G401 (cell line): ENCODE results near the gene FNDC5. TPM values are rescaled to one million over a fixed set of nuclear protein-coding genes. Genes with fewer than 3 reads are reported as not detected.

Experiments used
- DNase-seq: peaks from one replicate; pipeline ENCODE4 v3.0.0-alpha.2; 2015; ENCODE audit warnings: low spot score
- in situ Hi-C: cut with HindIII; loops from 2 replicates; pipeline ENCODE4 v1.10.0; 2016; ENCODE audit warnings: low sequenced_read_pairs, mixed read lengths
- total RNA-seq: library from RNA; depleted of rRNA; stranded (reverse); fragments of >200 nt; shearing (Covaris generic); gene quantifications from 2 replicates; pipeline ENCODE4 v1.2.3, GENCODE V29; 2014

The FNDC5 gene
- total RNA-seq, 1 experiment from 2014 or later: 56.4 TPM

DNA sequence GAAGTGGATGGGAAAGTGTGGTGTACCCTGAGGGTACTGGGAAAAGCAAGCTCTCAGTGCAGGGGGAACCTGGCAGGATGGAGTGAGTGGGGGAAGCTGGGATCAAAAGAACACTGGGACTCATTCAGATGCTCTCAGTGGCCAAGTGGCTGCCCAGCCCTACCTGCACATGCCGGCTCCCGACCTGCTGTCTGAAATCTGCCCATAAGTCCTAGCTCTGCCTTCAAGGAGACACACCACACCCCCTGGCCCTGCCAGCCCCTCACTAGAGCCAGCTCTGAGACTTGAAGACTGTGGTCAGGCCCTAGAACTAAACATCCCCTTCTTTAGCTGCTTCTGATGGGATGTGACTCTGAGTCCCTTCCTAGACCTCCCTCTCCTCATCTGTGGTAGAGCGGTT, 28.2 kb upstream of the FNDC5 start:
- no peak for DNase-seq
- in situ Hi-C loops: no loop called here

DNA sequence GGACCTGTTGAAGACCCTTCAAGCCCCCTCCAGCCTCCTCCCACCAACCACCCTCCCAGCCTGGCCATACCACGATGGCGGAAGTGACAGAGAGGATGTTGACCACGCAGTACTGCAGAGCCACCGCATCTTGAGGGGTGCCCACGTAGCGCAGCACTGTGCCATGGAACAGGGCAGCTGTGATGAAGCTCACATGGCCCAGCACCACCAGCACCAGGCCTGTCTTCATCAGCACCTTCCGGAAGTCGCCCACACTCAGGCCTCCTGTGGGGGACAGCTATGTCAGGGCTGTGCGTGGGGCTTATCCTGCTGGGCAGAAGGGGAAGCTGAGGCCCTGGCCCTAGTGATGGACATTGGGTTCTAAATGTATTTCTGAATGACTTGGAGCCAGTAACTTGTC, 27.3 kb upstream of the FNDC5 start:
- no peak for DNase-seq
- in situ Hi-C loops: no loop called here

DNA sequence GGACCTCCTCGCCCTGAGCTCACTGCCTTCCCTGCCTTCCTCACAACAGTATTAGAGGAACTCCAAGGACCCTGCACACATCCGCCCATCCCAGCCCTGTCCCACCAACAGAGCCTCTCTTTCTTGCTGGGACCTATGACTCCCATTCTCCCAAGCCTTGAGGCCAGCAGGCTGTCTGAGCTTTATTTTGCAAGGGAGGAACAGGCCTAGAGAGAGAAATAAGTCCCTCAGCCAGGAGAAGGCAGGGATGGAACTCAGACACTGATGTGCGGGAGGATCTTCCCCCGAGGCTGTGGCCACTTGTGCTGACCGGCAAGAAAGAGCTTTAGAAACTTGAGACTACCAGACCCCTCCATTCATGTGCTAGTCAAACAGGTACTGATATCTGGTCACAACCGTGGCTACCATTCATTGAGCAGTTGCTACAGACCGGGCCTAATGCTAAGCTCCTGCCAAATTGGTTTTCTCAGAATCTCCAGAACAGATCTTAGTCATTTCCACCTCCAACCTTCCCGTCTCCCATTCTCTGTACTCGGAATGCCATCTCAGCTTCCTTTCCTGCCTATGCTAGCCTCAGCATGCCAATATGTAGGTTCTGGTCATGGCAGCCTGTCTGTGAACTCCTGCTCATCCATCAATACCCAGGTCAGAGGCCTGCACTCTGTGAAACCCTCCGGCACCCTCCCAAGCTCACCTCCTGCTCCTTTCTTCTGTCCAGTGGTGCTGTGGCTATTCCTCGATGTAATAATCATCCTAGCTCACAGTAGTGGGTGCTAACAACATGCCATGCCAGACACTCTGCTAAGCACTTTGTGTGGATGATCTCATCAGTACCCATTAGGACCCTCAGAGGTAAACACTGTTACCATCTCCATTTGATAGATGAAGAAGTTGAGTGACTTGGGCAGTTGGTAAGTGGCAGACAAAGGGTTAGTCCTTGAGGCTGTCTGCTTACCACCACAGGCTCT, 26.7 kb upstream of the FNDC5 start:
- no peak for DNase-seq
- in situ Hi-C loops: no loop called here

DNA sequence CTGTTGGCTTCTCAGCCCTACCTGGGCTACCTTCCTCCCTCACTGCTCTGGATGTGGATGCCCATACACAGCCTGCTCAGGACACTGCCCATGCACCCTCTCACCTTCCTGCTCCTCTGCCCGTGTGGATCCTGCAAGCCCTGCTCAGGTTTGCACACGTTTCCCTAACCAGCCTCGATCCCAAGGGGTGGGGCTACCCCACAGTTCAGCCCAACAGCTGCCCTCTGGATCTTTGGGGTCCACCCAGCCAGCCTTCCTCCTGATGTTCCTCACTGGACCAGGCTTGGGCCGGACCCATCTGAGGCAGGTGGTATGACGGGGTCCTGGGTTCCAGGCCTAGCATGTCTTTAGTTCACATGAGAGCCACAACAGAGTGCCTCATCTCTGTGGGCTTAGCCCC, 25.7 kb upstream of the FNDC5 start:
- in situ Hi-C loops: no loop called here
- no peak for DNase-seq

DNA sequence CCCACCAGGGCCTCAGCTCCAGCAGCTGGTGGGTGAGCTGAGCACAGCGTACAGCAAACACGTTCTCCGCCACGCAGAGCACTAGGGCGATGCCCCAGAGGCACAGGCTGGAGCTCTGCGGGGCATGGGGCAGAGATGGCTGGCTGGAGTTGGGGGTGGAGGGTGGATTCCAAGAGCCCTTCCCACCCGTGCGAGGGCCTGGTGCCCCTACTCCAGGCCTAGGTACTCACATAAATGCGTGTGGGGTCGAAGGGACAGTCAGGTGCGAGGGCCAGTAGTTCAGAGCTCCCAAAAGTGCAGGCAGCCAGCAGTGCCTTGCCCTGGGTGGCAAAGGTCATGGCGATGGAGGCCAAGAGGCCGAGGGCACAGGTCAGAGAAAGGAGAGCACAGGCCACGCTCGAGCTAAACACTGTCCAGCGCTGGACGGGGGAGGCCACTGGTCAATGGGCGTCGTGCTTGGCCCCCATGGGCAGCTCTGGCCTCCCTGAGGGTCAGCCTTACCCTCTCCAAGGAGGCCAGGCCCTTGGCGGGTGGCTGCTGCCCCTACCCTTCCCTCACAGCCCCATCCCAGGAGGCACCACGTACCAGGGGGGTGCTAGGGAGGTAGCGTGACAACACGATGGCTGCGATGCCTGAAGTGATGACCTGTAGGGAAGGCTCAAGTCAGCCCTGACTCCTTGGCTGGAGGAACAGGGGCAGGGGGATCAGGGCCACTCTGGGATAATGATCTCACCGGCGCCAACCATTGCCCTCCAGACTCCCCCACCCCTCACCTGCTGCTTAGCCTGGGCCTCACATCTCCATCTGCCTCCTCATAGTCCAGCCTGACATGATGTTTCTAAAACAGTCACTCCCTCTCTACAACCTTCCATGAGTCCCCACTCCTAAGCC, 24.9 kb upstream of the FNDC5 start:
- in situ Hi-C loops: no loop called here
- no peak for DNase-seq

DNA sequence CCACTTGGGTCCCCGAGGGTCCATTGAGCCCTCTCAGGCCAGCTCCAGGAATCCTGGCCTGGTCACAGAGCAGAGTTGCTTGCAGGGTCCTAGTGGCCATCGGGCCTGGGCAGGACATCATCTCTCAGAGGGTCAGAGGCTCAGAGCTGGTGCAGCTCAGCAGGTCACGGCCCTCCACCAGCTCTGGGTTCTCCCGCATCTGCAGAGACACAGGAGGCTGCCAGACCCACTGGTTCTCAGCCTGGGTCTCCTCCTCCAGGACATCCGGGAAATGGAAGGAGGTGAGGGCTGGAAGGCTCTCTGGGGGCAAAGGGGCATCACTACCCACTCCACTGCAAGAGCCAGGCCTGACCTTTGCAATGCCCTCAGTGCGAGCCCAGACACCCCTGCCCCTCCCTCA, 24.0 kb upstream of the FNDC5 start:
- DNase-seq: no peak
- in situ Hi-C loops: no loop called here

DNA sequence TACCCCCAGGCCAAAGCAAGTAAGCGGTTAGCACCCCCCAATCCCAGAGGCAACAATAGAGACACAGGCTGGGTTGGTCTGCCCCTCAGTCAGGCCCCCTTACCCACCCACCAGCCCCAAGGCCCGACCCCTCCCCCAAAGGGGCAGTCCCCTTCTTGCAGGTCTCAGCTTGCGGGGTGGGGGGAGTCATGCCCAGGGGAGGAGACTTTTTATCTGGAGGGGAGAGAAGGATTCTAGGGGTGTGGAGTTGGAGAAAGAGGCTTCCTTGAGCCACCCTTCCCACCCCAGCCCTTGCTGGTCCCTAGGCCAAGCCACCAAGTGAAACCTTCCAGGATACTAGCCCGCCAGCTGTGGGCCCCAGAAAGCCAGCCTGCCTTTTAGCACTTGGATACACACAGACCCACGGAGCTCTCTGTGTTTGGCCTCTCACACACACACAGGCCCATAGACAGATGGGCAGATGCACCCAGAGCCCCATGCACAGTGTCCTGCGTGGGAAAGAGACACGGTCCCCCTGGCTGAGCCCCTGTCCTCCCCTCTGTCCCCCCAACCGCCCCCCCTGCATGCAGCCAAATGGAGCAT, 23.4 kb upstream of the FNDC5 start:
- in situ Hi-C loops: no loop called here
- DNase-seq: no peak

DNA sequence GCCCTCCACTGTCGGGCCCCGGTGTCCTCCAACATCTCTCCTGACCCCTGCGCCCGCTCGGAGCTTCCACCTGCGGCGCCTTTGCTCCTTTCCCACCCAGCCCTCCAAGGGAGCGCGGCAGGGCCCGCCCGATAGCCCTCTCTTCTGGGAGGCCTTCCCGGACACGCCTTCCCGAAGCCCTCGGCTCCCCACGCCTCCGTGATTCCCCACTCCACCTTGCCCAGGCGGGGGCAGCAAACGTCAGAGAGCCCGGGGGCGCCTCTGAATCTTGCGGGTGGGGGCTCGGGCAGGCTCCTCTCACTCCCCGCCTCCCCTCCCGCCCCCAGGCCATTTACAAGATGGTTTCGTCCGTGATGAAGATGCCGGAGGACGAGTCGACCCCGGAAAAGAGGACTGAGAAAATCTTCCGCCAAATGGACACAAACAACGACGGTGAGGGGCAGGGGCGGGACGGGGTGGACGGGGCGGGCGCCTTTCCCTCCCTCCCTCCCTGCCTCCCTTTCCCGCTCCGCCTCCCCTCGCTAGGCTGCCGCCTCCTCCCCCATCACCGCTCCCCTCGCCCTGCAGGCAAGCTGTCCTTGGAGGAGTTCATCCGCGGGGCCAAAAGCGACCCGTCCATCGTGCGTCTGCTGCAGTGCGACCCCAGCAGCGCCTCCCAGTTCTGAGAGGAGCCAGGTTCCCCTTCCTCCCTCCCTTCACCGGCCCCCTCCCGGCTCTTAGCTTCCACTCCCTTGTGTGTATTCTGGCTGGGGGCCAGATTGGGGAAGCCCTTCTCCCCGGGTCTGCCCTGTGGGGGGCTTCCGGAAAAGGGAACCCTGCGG, 22.7 kb upstream of the FNDC5 start:
- in situ Hi-C loops: no loop called here
- peak; percentile 62 for DNase-seq

DNA sequence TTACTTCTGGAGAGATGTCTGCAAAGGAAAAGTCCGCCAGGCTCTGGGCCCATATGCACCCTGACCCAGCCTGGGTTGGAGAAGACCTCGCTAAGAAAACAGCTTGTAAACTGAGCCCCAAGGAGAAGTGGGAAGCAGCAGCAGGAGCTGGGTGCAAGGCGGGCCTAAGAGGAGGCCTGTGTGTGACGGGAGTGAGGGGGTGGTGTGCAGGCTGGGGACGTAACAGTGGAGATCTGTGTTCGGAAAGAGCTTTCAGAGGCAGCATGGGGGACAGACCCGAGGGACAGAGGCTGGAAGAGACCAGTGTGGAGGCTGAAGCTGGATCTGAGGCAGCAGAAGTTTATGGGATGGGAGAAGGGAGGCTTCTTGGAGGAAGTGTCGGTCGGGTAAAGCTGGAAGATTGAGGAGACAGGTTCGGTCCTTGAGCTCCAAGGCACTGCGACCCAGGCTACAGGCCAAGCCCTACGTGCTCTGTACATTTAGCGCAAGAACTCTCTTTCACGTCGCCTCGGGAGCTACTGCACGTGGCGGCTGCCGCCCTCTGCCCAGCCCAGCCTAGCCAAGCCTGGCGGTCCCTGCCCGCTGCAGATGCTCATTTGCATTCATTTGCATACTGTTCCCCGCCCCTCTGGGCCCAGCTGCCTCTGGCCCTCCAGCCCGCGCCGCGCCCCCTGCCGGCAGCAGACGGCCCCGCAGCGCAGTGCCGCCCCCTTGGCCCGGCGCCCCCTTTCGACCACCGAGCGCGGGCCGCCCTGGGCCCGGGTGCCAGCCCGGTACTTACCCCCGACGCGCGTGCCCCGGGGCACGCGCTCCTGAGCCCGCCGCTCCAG, 21.9 kb upstream of the FNDC5 start:
- in situ Hi-C loops: no loop called here

DNA sequence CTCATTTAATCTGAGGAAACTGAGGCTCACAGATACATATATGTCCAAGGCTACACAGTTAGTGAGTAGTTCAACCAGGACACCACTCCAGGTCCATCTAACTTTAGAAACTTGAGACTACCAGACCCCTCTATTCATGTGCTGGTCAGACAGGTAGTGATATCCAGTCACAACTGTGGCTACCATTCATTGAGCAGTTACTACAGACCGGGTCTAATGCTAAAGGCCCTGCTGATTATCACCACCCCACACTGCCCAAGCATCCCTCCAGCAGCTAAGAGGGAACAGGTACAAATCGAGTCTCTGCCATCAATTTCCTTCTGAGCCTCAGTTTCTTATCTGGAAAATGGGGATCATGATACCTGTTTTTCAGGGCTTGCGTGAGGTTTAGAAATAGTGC, 20.9 kb upstream of the FNDC5 start:
- in situ Hi-C loops: no loop called here
- DNase-seq: no peak

More for the DNA sequence above, 21.9 kb upstream of the FNDC5 start:
- peak; percentile 72 for DNase-seq

DNA sequence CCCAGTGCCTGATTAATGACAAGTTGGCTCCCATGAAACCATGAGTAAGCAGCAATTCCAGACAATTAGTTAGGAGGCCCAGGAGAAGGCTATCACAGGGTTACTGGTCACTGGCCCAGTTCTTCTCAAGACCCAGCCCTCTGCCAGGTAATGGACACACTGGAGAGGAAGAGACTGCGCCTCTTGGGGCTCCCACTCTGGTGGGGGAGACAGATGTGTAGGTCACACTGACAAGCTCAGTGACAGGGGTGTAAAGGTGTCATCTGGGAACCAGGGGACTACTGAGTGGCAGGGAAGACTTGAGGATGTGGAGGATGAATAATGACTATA, 20.5 kb upstream of the FNDC5 start:
- in situ Hi-C loops: no loop called here
- DNase-seq: no peak

DNA sequence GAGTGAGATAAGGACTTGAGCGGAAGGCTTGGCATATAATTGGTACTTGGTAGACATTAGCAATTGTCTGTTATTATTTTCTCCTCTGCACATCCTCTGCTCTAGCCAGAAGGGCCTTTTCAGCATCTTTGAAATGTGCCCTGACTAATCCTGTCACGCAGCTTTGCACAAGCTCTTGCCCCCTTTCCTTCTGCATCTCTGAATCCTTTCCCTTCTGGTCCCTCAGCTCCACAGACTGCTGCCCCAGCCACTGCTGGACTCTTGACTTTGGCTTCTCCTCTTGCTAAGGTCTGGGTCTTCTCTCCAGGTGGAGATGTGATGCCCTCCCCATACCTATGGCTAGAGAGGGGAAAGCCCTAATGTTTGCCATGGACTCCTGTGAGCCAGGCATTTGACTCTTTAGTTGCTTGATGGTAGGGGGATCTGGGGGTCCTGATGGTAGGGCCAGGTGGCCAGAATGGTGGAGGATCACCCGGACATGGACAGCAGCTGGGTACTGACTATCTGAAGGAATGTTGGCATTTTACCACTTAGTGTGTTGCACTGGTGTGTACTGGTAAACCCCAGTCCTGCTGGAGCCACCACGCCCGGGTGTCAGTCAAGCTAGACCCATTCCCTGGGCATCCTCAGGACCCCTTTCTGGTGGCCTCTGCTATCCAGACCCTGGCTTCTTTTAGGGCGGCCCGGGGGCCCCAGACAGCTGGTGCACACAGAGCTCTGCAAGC, 20.0 kb upstream of the FNDC5 start:
- in situ Hi-C loops: no loop called here
- no peak for DNase-seq

DNA sequence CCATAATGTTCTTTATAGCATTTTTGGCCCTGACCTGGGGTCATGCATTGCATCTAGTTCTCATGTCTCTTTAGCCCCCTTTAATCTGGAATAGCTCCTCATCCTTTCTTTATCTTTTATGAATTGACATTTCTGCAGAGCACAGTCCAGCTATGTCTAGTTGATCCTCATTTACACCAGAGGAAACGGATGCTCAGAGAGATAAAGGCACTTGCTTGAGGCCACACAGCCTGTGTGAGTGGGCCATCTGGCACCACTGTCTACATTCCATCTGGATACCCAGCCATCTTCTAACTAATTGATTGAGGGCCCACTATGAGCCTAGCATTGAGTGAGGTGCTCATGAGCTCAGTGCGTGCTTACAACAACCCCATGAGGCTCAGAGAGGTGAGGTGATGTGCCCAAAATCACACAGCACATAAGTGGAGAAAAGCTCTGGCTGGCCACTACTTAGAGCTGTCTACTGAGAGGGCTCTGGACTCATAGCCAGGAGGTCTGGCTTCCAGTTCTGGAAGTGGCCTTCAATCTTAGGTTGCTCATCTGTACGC, 19.1 kb upstream of the FNDC5 start:
- in situ Hi-C loops: no loop called here
- no peak for DNase-seq

DNA sequence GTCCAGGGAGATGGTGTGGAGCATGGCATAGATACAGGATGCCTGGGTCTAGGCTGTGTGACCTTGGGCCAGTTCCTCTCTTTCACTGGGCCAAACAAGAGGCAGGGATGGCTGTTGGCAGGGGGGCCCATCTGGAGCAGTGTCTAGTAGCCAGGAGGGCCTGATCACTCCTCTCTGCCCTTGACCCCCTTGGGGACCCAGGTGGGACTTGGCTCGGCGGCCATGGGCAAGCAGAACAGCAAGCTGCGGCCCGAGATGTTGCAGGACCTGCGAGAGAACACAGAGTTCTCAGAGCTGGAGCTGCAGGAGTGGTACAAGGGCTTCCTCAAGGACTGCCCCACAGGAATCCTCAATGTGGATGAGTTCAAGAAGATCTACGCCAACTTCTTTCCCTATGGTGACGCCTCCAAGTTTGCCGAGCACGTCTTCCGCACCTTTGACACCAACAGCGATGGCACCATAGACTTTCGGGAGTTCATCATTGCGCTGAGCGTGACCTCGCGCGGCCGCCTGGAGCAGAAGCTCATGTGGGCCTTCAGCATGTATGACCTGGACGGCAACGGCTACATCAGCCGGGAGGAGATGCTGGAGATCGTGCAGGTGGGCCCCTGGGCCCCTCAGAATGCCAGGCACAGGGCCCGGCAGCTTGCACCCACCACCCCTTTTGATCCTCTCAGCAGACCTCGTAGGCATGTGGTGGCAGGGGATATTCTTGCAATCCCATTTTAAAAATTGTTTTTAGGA, 18.1 kb upstream of the FNDC5 start:
- no peak for DNase-seq
- in situ Hi-C loops: no loop called here

DNA sequence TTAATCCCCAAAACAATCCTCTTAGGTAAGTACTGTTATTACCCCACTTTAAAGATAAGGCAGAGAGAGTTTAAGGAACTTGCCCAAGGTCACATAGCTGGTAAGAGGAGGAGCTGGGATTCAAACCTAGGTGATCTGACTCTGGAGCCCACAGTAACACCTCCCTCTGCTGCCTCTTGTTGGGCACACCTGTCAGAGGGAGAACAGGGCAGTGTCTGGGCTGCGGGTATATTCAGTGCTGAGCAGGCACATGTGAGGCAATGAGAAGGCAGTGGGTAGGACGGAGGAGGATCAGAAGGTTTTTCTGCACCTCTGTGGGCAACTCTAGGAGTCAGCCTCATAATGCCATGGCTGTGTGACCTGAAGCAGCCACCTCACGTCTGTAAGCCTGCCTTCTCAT, 17.4 kb upstream of the FNDC5 start:
- no peak for DNase-seq
- in situ Hi-C loops: no loop called here

DNA sequence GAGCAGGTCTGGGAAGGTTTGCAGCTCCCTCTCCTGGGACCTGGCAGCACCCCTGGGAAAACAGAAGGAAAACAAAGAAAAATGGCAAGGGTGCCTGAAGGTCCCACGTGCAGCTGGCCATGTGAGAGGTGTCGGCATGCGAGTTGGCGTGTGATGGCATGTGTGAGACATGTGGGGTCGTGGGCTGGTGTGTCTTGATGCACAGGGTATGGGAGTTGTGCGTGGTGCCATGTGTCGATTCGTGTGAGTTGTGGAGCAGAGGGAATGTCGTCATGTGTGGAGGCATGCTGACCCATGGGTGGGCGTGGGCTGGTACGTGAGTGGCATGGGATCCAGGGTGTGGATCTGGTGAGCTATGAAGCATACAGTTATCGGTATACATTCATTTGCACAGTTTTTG, 16.9 kb upstream of the FNDC5 start:
- in situ Hi-C loops: no loop called here
- DNase-seq: no peak
